Smooth muscle cell (in vitro differentiated cells): ENCODE data around the gene SMARCA4. TPM values are rescaled to one million over a fixed set of nuclear protein-coding genes. Genes with fewer than 3 reads are reported as not detected.

Experiments
- DNase-seq: peaks from one replicate; lab custom pipeline; 2025; ENCODE audit not compliant: unreplicated experiment; lab: John Stamatoyannopoulos, UW
- H2AFZ ChIP-seq: fragments of 200-600 bp; sonication (generic); 2 replicates; pipeline ENCODE4 v1.6.0; 2016; ENCODE audit warnings: antibody characterized with exemption, low read depth, mild to moderate bottlenecking
- H3F3A ChIP-seq: fragments of 200-600 bp; sonication (generic); 2 replicates; pipeline ENCODE4 v1.6.0; 2017; ENCODE audit warnings: antibody characterized with exemption, low read depth
- H3K27ac ChIP-seq: fragments of 200-600 bp; sonication (generic); 2 replicates; pipeline ENCODE4 v1.5.1; 2016; ENCODE audit warnings: low read depth, mild to moderate bottlenecking
- H3K27me3 ChIP-seq: fragments of 200-600 bp; sonication (generic); 2 replicates; pipeline ENCODE4 v1.6.1; 2016; ENCODE audit warnings: low read depth, mild to moderate bottlenecking
- H3K36me3 ChIP-seq: fragments of 200-600 bp; sonication (generic); 2 replicates; pipeline ENCODE4 v1.5.1; 2016; ENCODE audit warnings: low read depth
- H3K4me1 ChIP-seq: fragments of 200-600 bp; sonication (generic); 2 replicates; pipeline ENCODE4 v1.5.1; 2016; ENCODE audit warnings: low read depth
- H3K4me2 ChIP-seq: fragments of 200-600 bp; sonication (generic); 2 replicates; pipeline ENCODE4 v1.6.0; 2016; ENCODE audit warnings: mild to moderate bottlenecking
- H3K4me3 ChIP-seq: fragments of 200-600 bp; sonication (generic); 2 replicates; pipeline ENCODE4 v1.5.1; 2016; ENCODE audit warnings: mild to moderate bottlenecking
- H3K79me2 ChIP-seq: fragments of 200-600 bp; sonication (generic); 2 replicates; pipeline ENCODE4 v1.6.0; 2016; ENCODE audit warnings: low read depth, mild to moderate bottlenecking
- H3K9ac ChIP-seq: fragments of 200-600 bp; sonication (generic); 2 replicates; pipeline ENCODE4 v1.6.0; 2016; ENCODE audit warnings: low read depth
- H3K9me3 ChIP-seq: fragments of 200-600 bp; sonication (generic); replicated peaks from 2 replicates; pipeline ENCODE4 v1.5.1; 2016; ENCODE audit warnings: low read depth
- H4K20me1 ChIP-seq: fragments of 200-600 bp; sonication (generic); 2 replicates; pipeline ENCODE4 v1.6.0; 2016; ENCODE audit warnings: low read depth
- CTCF ChIP-seq: fragments of 200-600 bp; sonication (generic); IDR thresholded peaks from 2 replicates; pipeline ENCODE4 v1.5.1; 2017; ENCODE audit warnings: borderline replicate concordance, mild to moderate bottlenecking, antibody characterized with exemption; ENCODE audit not compliant: insufficient read depth, poor library complexity, severe bottlenecking
- WGBS: methylation state at CpG from one replicate; pipeline ENCODE4 v1.1.7; 2016; ENCODE audit warnings: low lambda C conversion rate; 5-methylcytosine and 5-hydroxymethylcytosine counted together
- polyA plus RNA-seq: library from polyadenylated mRNA; unstranded; fragments of >200 nt; fragmentation: Nextera tagmentation; extraction: Ambion mirVana; gene quantifications from 2 replicates; pipeline ENCODE4 v1.2.1, GENCODE V29; 2016
- total RNA-seq: library from RNA; depleted of rRNA; stranded (reverse); fragments of >200 nt; gene quantifications from 2 replicates; pipeline ENCODE4 v1.2.3, GENCODE V29; 2014

The SMARCA4 gene
- total and polyA plus RNA-seq, 2 experiments from 2014 or later: 59.6 to 100 TPM

DNA sequence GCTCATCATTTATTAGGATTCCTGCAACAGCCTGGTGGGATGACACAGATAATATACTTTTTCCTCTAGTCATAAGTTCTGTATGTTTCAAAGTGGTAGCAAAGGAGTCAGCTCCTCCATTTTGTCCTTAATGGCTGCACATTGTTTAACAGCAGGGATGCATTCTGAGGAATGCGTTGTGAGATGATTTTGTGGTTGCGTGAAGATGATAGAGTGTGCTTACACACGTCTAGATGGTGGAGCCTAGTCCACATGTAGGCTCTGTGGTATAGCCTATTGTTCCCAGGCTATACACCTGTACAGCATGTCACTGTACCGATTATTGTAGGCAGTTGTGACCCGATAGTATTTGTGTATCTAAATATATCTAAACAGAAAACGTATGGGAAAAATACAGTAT is 4.6 kb downstream of the SMARCA4 start:
- H3K4me2 ChIP-seq: no peak overlapping the region
- H4K20me1 ChIP-seq: peaks cover 82% of the 10 kb centered on the region
- 95% methylated on average over 6 of the region's 6 CpGs for WGBS
- peaks cover 92% of the 10 kb centered on the region for H3K79me2 ChIP-seq
- H3K9me3 ChIP-seq: no peaks in the 10 kb centered on the region
- H3K9ac ChIP-seq: no peak overlapping the region
- no peak for TF ChIP-seq CTCF
- no peak overlapping the region for H3K27ac ChIP-seq
- H3F3A ChIP-seq: no peaks in the 10 kb centered on the region
- H2AFZ ChIP-seq: no peak overlapping the region
- H3K4me3 ChIP-seq: no peak overlapping the region
- DNase-seq: no peak
- H3K27me3 ChIP-seq: no peaks in the 10 kb centered on the region
- no peaks in the 10 kb centered on the region for H3K36me3 ChIP-seq
- H3K4me1 ChIP-seq: peaks cover 4% of the 10 kb centered on the region

- no peaks in the 10 kb centered on the region for H3K27me3 ChIP-seq
- peaks cover 96% of the 10 kb centered on the region for H4K20me1 ChIP-seq
- H3K4me1 ChIP-seq: peaks cover 4% of the 10 kb centered on the region
- no peak overlapping the region for H3K9ac ChIP-seq
- H2AFZ ChIP-seq: no peak overlapping the region
- H3K79me2 ChIP-seq: peaks cover 100% of the 10 kb centered on the region
- no peak overlapping the region for H3K27ac ChIP-seq
- no peaks in the 10 kb centered on the region for H3K9me3 ChIP-seq
- H3K4me3 ChIP-seq: no peak overlapping the region
- WGBS: 95% methylated on average over 8 of the region's 8 CpGs
- no peaks in the 10 kb centered on the region for H3K36me3 ChIP-seq
- no peak for DNase-seq
- no peaks in the 10 kb centered on the region for H3F3A ChIP-seq
- H3K4me2 ChIP-seq: no peak overlapping the region
- no peak for TF ChIP-seq CTCF
Measured at GRCh38 chr19:10966809-10967208, 6.0 kb downstream of the SMARCA4 start.

DNA sequence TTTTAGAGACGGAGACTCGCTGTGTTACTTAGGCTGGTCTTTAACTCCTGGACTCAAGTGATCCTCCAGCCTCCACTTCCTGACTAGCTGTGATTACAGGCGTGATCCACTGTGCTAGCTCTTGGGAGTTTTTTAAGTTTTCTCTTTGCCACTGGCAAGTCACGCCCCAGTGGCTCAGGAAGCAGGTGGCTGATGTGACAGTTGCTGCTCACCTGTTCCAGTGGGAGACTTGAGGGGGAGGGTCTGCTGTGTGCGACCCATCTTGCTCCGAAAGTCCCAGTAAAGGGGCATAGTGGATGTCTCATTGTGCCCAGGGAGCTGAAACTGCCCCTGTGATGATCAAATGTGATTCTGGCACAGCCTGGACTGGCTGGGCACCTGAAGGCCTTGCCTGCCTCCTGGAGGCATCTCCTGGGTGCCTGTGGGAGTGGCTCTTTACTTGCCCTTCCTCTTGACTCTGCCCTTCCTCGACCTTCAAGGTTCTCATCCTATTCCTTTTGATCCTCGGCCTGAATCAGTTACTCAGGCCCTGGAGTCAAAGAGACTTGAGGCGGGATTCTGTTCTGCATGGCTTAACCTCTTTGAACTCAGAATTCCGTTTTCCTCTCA is 7.8 kb downstream of the SMARCA4 start:
- H4K20me1 ChIP-seq: peaks cover 97% of the 10 kb centered on the region
- no peak overlapping the region for H2AFZ ChIP-seq
- no peak overlapping the region for H3K4me3 ChIP-seq
- no peaks in the 10 kb centered on the region for H3K9me3 ChIP-seq
- no peak overlapping the region for H3K9ac ChIP-seq
- peaks cover 98% of the 10 kb centered on the region for H3K79me2 ChIP-seq
- no peak overlapping the region for H3K4me2 ChIP-seq
- no peaks in the 10 kb centered on the region for H3K27me3 ChIP-seq
- H3K27ac ChIP-seq: no peak overlapping the region
- 82% methylated on average over 10 of the region's 10 CpGs for WGBS
- TF ChIP-seq CTCF: no peak
- no peaks in the 10 kb centered on the region for H3K36me3 ChIP-seq
- DNase-seq: no peak
- H3F3A ChIP-seq: no peaks in the 10 kb centered on the region
- H3K4me1 ChIP-seq: no peaks in the 10 kb centered on the region

- H3K79me2 ChIP-seq: peaks cover 98% of the 10 kb centered on the region
- no peak overlapping the region for H3K27ac ChIP-seq
- no peak overlapping the region for H3K9ac ChIP-seq
- DNase-seq: no peak
- peaks cover 5% of the 10 kb centered on the region for H3K4me1 ChIP-seq
- peaks cover 96% of the 10 kb centered on the region for H4K20me1 ChIP-seq
- no peak for TF ChIP-seq CTCF
- H3K36me3 ChIP-seq: no peaks in the 10 kb centered on the region
- no peak overlapping the region for H3K4me3 ChIP-seq
- peaks cover 2% of the 10 kb centered on the region for H3F3A ChIP-seq
- H3K9me3 ChIP-seq: no peaks in the 10 kb centered on the region
- H3K4me2 ChIP-seq: no peak overlapping the region
- H2AFZ ChIP-seq: no peak overlapping the region
- 97% methylated on average over 8 of the region's 8 CpGs for WGBS
- no peaks in the 10 kb centered on the region for H3K27me3 ChIP-seq
Measured at GRCh38 chr19:10971107-10971726, 10.4 kb downstream of the SMARCA4 start.
